Mononuclear cell (primary cell): Measurements from ENCODE around the gene TAB2. TPM values are rescaled to one million over a fixed set of nuclear protein-coding genes. Genes with fewer than 3 reads are reported as not detected.

Experiments
- H3K27me3 ChIP-seq: 2 replicates; pipeline ENCODE4 v1.6.0; 2011; ENCODE audit warnings: low read length, control low read depth; ENCODE audit not compliant: insufficient read depth
- H3K4me1 ChIP-seq: 2 replicates; pipeline ENCODE4 v1.5.1; 2011; ENCODE audit warnings: mild to moderate bottlenecking, low read length, control low read depth; ENCODE audit not compliant: insufficient read depth
- H3K4me3 ChIP-seq: 2 replicates; pipeline ENCODE4 v1.5.1; 2011; ENCODE audit warnings: mild to moderate bottlenecking, low read length, moderate library complexity
- H3K9me3 ChIP-seq: 2 replicates; pipeline ENCODE4 v1.5.1; 2011; ENCODE audit warnings: low read depth, mild to moderate bottlenecking, control low read depth, low read length
- total RNA-seq: library from RNA; depleted of rRNA; stranded (reverse); fragments of >200 nt; gene quantifications from one replicate; pipeline ENCODE4 v1.2.3, GENCODE V29; 2012

Gene TAB2
- total RNA-seq, 1 donor, result 118 TPM

DNA sequence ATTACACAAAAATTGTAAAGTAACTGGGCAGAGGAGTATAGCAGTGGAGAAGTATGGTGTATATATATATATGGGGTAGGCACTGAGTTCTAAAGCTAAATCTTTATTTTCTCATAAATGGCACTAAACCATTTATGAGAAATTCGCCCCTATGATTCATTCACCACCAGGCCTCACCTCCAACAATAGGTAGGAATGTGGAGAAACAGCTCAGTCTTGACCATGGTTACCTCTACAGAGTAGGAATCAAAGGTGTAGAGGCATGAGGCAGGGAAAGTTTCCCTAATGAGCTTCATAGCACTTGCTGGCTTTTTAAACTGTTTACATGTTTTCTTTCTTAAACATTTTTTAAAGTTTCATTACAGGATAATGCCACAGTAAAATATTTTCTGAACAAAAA is 45.6 kb downstream of the TAB2 start:
- H3K27me3 ChIP-seq, result no peaks in the 10 kb centered on the region
- H3K4me3 ChIP-seq, result no peak overlapping the region
- H3K4me1 ChIP-seq, result peaks cover 16% of the 10 kb centered on the region
- no peaks in the 10 kb centered on the region for H3K9me3 ChIP-seq

DNA sequence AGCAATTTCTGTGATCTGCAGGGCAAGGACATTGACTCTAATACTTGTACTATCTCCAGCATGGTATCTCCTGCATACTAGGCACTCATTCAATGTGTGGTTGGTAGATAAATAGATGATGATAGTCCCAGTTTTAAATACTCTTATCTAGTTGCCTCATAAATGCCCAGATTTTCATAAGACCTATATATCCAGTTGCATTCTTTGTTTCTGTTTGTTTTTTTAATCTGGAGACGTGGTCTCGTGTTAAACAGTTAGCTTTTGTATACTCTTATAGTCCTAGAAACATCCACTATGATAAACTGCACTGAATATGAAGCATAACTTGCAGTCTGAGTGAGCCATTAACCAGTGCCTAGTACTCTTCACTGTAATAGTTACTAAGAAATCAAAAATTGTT is 47.0 kb downstream of the TAB2 start:
- Histone ChIP-seq H3K4me3 (no peak overlapping the region), H3K27me3 (no peaks in the 10 kb centered on the region), H3K9me3 (no peaks in the 10 kb centered on the region), H3K4me1 (peaks cover 16% of the 10 kb centered on the region)

DNA sequence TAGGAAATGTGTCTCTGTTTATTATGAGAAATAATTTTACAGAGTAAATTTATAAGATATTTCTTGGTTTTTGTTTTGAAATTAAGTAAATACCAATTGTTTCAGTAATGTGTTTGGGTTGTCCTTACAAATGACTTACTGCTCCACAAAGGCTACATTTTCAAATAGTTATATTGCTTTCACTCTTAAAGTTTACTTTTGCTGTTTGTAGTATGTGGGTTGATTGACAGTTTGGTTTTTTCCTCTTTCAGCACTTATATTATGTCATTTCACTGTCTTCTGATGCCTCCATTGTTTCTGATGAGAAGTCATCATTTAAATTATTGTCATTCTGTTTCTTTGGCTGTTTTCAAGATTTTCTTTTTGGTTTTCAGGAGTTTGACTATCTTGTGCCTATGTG is 47.7 kb downstream of the TAB2 start:
- Histone ChIP-seq H3K9me3 (no peaks in the 10 kb centered on the region), H3K4me1 (peaks cover 15% of the 10 kb centered on the region), H3K27me3 (no peaks in the 10 kb centered on the region), H3K4me3 (no peak overlapping the region)

DNA sequence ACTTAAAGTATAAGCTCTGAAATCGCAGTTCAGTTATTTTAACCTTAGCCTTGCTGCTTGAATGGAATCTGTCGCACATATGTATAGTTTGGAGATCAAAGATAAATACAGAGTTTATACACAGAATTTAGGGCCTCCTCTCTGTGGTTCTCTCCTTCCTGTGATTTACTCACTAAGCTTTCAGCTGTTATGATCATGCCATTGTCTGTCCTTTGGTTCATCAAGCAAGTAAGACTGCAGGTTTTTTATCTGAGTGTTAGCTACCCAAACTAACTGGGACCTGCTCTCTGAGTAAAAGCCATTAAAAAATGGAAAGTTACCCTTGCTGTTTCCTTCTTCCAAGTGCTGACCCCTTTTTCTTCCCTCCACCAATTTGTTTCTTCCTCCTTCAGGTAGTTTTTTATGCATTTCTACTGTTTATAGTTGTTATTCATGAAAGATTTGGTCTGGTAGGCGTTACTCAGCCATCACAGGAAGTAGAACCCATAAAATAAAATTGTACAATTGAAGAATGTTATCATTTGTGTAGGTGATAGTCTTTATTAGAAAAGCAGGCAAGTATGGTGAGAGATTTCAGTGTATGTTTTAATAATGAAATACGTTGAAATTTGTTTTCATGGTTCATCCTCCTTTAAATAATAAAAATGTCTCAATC is 48.9 kb downstream of the TAB2 start:
- Histone ChIP-seq H3K27me3 (no peaks in the 10 kb centered on the region), H3K4me3 (no peak overlapping the region), H3K4me1 (peaks cover 14% of the 10 kb centered on the region), H3K9me3 (no peaks in the 10 kb centered on the region)

DNA sequence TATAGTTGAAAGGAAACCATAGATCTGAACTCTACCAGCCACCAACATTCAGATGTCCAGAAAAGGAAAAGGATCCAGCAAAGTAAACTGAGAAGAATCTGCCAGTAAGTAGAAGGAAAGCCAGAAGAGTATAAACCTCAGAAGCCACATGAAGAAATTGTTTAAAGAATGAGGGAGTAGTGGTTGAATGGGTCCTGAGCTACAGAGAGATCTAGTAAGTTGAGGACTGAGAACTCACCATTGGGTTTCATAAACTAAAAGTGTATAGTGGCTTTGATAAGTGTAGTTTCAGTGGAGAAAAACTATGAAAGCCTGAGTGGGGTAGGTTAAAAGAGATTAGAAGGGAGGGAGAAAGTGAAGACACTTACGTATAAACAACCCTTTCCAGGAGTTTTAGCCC is 50.6 kb downstream of the TAB2 start:
- H3K4me3 ChIP-seq, result no peak overlapping the region
- no peaks in the 10 kb centered on the region for H3K27me3 ChIP-seq
- no peaks in the 10 kb centered on the region for H3K9me3 ChIP-seq
- H3K4me1 ChIP-seq, result peaks cover 19% of the 10 kb centered on the region

DNA sequence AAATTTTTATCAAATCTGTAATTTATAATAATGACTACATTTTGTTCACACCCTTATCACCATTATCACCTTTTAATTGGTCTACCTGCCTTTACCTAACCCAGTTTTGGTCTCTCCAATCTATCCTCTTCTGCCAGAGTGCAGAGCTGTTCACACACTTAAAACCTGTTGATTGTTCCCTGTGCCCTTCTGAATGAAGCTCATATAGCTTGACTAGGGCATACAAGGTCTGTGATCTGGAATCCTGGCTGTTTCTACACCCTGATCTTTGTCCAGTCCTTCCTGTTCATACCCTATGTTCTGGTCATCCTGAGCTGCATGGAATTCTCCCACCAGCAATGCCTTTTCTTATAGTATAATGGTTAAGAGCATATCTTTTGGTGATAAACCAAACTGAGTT is 53.6 kb downstream of the TAB2 start:
- Histone ChIP-seq H3K27me3 (no peaks in the 10 kb centered on the region), H3K4me3 (no peak overlapping the region), H3K4me1 (peaks cover 29% of the 10 kb centered on the region)

DNA sequence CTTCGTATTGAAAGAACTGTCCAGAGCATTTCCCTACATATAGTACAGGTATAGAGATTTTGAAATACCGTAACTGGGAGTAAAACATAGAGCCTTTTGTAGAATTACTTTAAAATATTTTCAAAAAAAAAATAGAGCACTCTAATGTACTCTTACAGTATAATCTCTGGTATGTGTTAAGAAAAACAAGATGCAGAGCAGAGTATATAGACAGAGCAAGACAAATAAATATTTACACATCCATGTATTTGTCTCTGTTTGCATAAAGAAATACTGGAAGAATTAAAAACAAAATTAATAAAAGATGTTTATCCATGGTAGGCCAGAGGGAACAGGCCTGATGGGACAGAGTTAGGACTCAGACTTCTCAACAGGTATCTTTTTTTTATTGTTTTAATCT is 54.5 kb downstream of the TAB2 start:
- peaks cover 29% of the 10 kb centered on the region for H3K4me1 ChIP-seq
- H3K27me3 ChIP-seq, result no peaks in the 10 kb centered on the region
- no peaks in the 10 kb centered on the region for H3K9me3 ChIP-seq
- H3K4me3 ChIP-seq, result no peak overlapping the region

More for the DNA sequence above, 53.6 kb downstream of the TAB2 start:
- H3K9me3 ChIP-seq, result no peaks in the 10 kb centered on the region

DNA sequence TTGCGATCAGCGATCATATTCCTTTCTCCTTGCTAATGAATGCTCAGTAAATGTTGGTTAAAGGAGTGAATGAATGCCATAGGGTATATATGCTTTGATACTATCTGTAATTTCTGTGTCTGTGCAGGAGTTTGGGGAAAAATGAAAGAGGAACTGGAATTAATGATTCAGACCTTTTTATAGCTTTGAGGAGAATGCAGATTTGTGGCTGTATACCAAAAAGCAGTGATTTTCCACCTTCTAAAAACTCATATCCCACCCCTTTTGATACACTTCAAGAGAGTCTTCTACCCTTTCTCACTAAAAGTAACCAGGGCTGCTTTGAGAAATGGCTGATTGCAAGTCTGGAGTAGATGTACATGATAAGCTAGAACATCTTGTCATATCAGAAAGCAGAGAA is 56.0 kb downstream of the TAB2 start:
- Histone ChIP-seq H3K27me3 (no peaks in the 10 kb centered on the region), H3K4me1 (peaks cover 29% of the 10 kb centered on the region)

DNA sequence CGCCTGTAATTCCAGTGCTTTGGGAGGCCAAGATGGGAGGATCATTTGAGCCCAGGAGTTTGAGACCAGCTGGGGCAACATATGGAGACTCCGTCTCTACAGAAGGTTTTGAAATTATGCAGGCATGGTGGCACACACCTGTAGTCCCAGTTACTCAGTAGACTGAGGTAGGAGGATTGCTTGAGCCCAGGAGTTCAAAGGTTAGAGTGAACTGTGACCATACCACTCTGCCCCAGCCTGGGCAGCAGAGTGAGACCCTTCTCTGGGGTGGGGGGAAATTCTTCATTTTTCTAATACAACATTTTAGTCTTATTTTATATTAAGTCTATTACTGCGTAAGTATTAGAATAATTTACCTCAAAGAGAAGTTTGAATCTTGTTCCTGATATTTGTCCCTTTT is 62.5 kb downstream of the TAB2 start:
- Histone ChIP-seq H3K27me3 (no peaks in the 10 kb centered on the region), H3K9me3 (no peaks in the 10 kb centered on the region), H3K4me3 (no peak overlapping the region), H3K4me1 (no peaks in the 10 kb centered on the region)

More for the DNA sequence above, 56.0 kb downstream of the TAB2 start:
- no peak overlapping the region for H3K4me3 ChIP-seq
- H3K9me3 ChIP-seq, result no peaks in the 10 kb centered on the region

DNA sequence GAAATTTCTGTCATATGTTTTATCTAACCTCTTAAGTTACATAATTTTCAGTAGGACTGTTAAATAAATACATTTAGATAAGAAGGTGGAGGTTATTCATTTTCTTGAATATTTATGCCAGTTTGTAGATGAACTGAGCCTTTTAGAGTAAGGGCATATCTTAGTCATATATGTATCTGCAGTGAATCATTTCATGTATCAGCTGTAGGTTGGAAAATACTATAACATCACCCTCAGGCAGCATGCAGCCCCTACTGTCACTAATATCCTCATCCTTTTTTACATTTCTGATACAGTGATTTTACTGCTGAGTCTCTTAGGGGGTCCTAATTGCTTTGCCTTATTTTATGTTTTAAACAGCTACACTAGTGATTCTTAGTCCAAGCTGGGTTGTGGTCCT is 63.0 kb downstream of the TAB2 start:
- Histone ChIP-seq H3K4me3 (no peak overlapping the region), H3K9me3 (no peaks in the 10 kb centered on the region), H3K4me1 (no peaks in the 10 kb centered on the region), H3K27me3 (no peaks in the 10 kb centered on the region)

DNA sequence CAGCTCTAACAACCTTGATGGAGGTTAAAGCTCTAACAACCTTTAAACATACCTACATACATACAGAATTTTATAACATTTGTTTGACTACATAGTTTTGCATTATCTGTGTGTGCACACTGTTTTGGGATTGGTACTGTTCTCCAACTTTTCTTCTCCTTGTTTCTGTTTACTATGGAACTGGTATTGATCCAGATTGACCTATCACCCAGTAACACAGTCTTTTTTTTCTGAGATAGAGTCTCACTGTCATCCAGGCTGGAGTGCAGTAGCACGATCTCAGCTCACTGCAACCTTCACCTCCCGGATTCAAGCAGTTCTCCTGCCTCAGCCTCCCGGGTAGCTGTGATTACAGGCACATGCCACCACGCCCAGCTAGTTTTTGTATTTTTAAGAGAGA is 65.9 kb downstream of the TAB2 start:
- H3K27me3 ChIP-seq, result no peaks in the 10 kb centered on the region
- no peaks in the 10 kb centered on the region for H3K9me3 ChIP-seq
- no peaks in the 10 kb centered on the region for H3K4me1 ChIP-seq
- H3K4me3 ChIP-seq, result no peak overlapping the region

DNA sequence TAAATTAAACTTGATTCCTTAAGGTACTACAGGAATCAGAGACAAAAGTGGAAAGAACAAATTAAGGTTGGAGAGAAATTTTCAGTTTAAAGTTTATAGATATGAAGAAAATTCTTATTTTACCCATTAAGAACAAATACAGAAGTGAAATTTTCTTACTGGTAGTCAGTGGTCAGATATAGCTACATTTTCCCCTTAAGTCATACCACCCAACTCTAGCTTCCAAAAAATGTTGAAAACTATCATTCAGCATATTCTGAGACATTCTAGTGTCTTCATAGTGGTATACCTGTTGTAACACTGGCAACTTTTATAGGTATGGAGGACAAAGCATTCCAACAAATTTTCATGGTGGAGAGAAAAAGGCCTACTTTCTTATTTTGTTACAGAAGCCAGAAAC is 67.0 kb downstream of the TAB2 start:
- Histone ChIP-seq H3K27me3 (no peaks in the 10 kb centered on the region), H3K4me1 (no peaks in the 10 kb centered on the region), H3K9me3 (no peaks in the 10 kb centered on the region), H3K4me3 (no peak overlapping the region)

DNA sequence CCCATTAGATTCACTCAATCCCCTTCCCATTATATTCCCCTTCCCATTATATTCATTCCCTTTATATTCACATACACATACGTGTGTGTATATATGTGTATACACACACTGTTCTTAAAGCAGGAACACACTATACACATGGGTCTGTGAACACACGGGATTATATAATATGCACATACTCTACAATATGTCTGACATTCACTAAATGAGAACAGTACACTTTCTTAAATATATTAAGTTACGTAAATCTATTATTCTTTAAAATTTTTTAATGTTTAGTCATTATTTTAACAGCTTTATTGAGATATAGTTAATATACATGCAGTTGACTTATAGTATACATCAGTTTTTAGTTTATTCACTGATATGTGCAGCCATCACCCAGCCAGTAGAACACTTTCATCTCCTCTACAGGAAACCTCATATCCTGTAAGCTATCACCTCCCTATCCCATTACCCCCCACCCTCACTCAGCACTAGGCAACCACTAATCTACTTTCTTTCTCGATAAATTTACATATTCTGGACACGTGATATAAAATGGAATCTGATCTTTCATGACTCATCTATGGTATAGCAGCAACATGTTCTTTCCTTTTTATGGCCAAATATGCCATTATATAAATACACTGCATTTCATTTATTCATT is 68.6 kb downstream of the TAB2 start:
- no peak overlapping the region for H3K4me3 ChIP-seq
- H3K4me1 ChIP-seq, result no peaks in the 10 kb centered on the region
- no peaks in the 10 kb centered on the region for H3K9me3 ChIP-seq
- H3K27me3 ChIP-seq, result no peaks in the 10 kb centered on the region

DNA sequence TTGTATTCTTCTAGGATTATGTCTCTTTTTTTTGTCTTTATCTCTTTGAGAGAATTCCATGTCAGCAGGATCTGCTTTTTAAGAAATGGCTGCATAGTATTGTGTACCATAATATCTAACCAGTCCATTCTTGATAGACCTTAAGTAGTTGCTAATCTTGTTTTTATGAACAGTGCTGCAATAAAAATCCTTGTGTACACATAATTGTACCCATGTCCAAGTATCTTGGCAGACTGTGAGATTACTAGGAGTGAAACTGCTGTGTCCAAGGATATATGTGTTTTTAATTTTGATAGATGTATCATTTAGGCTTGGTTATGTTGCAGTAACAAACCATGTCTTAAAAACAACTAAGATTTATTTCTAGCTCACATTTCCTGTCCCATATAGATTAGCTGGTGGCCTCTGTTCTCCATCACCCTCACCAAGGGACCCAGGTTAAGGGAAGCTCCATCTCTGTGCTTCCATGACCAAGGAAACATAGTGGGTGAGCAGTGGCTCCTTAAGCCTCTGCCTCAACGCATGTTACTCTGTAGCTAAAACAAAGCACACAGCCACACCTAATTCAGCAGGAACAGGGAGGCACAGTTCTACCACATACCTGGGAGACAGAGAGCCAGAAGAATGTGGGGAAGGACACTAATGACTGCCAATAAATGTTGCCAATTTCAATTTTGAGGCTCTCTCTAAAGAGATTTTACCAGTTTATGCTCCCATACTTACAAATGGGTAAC is 70.4 kb downstream of the TAB2 start:
- Histone ChIP-seq H3K9me3 (no peaks in the 10 kb centered on the region), H3K27me3 (no peaks in the 10 kb centered on the region), H3K4me1 (peaks cover 4% of the 10 kb centered on the region), H3K4me3 (no peak overlapping the region)

DNA sequence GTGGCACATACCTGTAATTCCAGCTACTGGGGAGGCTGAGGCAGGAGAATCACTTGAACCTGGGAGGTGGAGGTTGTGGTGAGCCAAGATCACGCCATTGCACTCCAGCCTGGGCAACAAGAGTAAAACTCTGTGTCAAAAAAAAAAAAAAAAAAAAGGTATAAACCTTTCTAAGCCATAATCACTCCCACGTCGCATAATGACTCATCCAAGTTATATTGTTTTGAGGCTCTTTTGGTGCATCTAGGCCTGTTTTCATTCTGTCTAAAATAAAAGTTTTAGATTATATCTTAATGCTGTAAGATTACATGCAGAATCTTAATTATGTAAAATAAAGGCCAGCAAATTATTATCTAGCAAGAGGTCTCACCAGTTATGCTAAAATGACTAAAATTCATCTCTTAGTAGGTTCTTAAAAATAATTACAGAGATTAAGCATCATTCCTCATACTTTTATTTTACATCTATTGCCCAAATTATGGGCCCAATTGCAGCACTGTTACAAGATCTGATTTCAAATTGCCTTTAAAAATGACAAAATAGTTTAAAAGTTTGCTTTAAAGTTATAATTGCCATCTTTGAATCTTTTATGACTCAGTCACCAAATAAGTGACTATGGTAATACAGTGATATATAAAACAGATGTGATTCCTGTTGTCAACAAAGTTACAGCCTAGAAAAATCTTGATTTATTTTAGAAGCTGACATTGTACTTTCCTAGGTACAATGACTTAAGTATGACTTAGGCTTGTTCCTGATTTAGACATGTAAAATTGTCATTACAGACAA is 72.2 kb downstream of the TAB2 start:
- H3K4me3 ChIP-seq, result no peak overlapping the region
- no peaks in the 10 kb centered on the region for H3K9me3 ChIP-seq
- H3K27me3 ChIP-seq, result no peaks in the 10 kb centered on the region
- H3K4me1 ChIP-seq, result peaks cover 4% of the 10 kb centered on the region
